ENCODE measurements around the gene ARID1B. TPM values are rescaled to one million over a fixed set of nuclear protein-coding genes. Genes with fewer than 3 reads are reported as not detected.
"Not testable (repeated sequence)": the region's sequence is repeated elsewhere in the genome, so short reads cannot be mapped to it uniquely, and the experiment has no call there.

Gene ARID1B
- total RNA-seq, 6 experiments from 2014 or later = 23.2 to 35.3 (median 30.7) TPM

DNA sequence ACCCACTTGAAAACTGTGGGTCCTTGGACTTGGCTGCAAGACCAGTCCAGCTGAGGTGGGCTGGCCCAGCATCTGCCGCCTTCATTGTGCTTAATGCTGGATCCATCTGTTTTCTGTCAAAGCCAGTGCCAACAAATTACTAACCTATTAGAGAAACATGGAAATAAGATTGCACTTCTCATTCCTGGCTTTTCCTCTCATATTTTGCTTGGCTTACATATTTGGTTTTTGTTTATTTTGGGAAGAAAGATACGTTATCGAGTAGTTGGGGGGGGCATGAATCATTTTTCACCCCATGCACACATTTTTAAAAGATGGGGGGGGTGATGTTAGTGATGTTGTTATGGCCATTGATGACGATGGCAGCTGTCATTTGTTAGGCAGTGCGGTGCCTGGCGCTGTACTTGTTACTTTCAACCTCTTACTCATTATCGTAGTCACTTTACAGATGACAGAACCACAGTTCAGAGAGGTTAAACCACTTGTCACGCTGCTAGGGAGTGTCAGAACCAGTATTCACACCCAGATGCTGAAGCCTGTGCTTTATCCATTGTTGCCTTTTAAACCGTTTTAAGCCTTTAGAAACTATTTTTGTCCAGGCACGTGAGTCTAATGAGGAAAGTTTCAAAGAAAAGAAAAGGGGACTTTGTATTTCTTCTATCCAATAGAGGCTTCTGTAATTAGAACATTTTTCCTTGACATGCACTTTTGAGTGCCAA, 366.2 kb downstream of the ARID1B start:
- no peak overlapping the region for H3K27ac ChIP-seq

DNA sequence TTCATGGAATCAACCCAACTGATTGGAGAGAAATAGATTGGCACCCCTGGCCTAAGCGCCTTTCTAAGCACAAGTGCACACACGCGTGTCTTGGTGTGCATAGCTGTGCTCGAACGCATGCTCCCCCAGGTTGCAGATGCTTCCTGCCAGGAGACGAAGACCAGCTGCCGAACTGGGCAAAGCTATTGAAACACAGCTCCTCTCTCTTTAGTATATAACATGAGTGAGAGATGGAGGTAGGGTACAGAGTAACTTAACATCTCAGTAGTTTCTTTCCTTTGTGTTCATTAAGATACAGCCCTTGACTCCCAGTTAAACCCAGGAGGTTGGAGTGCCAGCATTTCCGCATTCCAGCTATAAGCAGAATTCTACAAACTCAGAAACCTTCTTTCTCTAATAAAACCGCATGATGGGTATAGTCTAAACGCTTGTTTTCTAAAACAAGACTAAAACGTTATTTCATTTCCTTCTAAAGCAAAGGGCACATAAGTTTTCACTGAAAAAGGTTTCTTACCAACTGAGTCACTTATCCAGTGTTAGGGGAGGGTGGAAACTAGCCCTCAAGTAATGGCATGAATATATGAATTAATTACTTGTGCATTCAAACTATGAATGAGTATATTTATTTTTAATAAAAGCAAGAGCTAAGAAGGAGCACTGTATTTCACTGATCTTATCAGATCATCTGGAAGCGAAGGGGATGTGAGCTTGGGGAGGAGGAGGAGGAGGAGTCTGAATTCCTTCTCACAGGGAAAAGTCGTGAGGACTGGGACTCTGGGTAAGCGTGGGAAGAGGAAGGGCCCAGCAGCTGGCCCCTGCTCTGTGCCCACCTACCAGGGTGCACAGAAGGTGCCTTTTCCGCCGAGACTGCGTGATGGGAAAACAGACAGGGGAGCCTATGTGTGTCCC, 367.0 kb downstream of the ARID1B start:
- H3K9me3 ChIP-seq = no peaks in the 10 kb centered on the region
- no peak for ATAC-seq
- H3K27me3 ChIP-seq = no peaks in the 10 kb centered on the region
- TF ChIP-seq, protein P1, sequence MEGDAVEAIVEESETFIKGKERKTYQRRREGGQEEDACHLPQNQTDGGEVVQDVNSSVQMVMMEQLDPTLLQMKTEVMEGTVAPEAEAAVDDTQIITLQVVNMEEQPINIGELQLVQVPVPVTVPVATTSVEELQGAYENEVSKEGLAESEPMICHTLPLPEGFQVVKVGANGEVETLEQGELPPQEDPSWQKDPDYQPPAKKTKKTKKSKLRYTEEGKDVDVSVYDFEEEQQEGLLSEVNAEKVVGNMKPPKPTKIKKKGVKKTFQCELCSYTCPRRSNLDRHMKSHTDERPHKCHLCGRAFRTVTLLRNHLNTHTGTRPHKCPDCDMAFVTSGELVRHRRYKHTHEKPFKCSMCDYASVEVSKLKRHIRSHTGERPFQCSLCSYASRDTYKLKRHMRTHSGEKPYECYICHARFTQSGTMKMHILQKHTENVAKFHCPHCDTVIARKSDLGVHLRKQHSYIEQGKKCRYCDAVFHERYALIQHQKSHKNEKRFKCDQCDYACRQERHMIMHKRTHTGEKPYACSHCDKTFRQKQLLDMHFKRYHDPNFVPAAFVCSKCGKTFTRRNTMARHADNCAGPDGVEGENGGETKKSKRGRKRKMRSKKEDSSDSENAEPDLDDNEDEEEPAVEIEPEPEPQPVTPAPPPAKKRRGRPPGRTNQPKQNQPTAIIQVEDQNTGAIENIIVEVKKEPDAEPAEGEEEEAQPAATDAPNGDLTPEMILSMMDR (IDR thresholded peaks at IDR 0.05) = no peak
- no peak for TF ChIP-seq POLR2A (IDR thresholded peaks at IDR 0.05)
- H3K27ac ChIP-seq = no peak overlapping the region
- DNase-seq = no peak
- H3K4me3 ChIP-seq = no peak overlapping the region
- WGBS (ENCODE audit: insufficient coverage, low coverage, low lambda C conversion rate, missing lambda C conversion rate) = 86% methylated on average over 15 of the region's 17 CpGs
- intact Hi-C loops (cut with DNase I) = no loop called here
- no peaks in the 10 kb centered on the region for H3K4me1 ChIP-seq
- peaks cover 0 to 14% (median 0%) of the 10 kb centered on the region in 4 donors for H3K36me3 ChIP-seq

More for the DNA sequence above, 366.2 kb downstream of the ARID1B start:
- DNase-seq (no peak), ATAC-seq (peak in 1 of 4 donors; percentile 16)
- Histone ChIP-seq H3K4me3 (no peak overlapping the region), H3K9me3 (no peaks in the 10 kb centered on the region), H3K27me3 (no peaks in the 10 kb centered on the region), H3K4me1 (no peaks in the 10 kb centered on the region), H3K36me3 (peaks cover 0 to 8% (median 0%) of the 10 kb centered on the region in 4 donors)
- intact Hi-C loops (cut with DNase I) = no loop called here
- TF ChIP-seq, protein P1 (IDR thresholded peaks at IDR 0.05) = no peak
- no peak for TF ChIP-seq POLR2A (IDR thresholded peaks at IDR 0.05)
- WGBS (ENCODE audit: insufficient coverage, low coverage, low lambda C conversion rate, missing lambda C conversion rate) = 81% methylated on average over 6 of the region's 10 CpGs

DNA sequence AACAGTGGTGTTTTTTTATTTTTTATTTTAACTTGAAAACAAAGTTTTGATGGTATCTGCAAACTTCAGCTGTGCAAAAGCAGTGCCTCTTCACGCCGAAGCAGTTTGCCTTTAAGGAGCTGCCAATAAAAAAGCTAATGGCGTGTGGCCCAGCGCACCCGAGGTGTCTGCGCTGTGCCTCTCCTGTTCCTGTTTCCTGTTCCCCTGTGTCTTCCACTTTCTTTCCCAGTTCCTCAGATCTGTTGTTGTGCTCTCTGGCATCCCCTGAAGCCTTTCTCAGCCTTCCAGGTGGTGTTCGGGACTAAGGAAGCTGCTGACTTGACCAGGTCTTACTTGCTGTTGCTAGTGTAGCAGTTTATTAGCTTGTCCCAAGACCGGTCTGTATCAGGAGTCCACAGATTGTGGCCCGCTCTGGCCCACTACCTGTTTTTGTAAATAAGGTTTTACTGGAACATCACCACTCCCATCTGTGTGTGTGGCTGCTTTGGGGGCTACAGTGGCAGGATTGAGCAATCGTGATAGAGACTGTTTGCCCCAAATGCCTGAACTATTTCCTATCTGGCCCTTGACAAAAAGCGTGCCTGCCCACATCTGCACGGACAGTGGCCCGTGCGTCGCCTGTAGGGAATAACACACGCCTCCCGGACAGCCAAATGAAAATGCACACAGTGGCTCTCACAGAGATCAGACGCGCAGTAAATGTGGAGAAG, 367.8 kb downstream of the ARID1B start:
- Histone ChIP-seq H3K27me3 (no peaks in the 10 kb centered on the region), H3K4me1 (no peaks in the 10 kb centered on the region), H3K27ac (no peak overlapping the region), H3K9me3 (no peaks in the 10 kb centered on the region), H3K36me3 (peaks cover 0 to 15% (median 0%) of the 10 kb centered on the region in 4 donors), H3K4me3 (no peak overlapping the region)
- TF ChIP-seq POLR2A (IDR thresholded peaks at IDR 0.05) = no peak
- TF ChIP-seq, protein P1 (IDR thresholded peaks at IDR 0.05) = no peak
- no peak for DNase-seq
- peak in 1 of 4 donors; percentile 12 for ATAC-seq
- 73% methylated on average over 12 of the region's 19 CpGs for WGBS (ENCODE audit: insufficient coverage, low coverage, low lambda C conversion rate, missing lambda C conversion rate)
- intact Hi-C loops (cut with DNase I) = no loop called here

DNA sequence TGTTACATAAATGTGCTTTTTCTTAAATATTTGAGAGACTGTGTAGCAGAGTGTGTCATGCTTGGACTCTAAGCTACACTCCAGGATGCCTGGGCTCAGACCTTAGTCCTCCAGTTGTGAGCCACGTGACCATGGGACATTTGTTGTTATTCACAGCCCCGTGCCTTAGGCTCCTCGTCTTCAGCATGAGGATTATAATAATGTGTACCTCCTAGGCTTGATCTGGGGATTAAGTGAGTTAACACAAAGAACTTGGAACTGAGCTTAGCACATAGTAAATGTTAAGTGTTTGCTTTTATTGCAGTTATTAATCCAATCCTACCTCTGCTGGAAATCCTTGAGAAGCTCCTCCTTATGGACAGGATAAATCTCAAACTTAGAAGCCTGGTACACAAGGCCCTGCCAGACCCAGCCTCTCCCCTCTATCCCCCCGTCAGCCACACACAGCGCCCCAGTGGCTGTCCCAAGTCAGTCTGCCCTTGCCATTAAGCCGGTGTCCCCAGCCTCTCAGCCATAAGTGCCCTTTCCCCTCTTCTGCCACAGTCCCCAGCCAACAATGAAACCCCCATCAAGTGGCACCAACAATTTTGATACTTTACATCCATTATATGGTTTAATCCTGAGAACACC, 368.6 kb downstream of the ARID1B start:
- no peak for DNase-seq
- intact Hi-C loops (cut with DNase I) = no loop called here
- 100% methylated on average over 5 of the region's 6 CpGs for WGBS (ENCODE audit: insufficient coverage, low coverage, low lambda C conversion rate, missing lambda C conversion rate)
- peaks cover 0 to 11% (median 0%) of the 10 kb centered on the region in 4 donors for H3K36me3 ChIP-seq
- no peak overlapping the region for H3K4me3 ChIP-seq
- no peaks in the 10 kb centered on the region for H3K27me3 ChIP-seq
- no peak overlapping the region for H3K27ac ChIP-seq
- TF ChIP-seq, protein P1 (IDR thresholded peaks at IDR 0.05) = no peak
- TF ChIP-seq POLR2A (IDR thresholded peaks at IDR 0.05) = no peak
- no peaks in the 10 kb centered on the region for H3K4me1 ChIP-seq
- H3K9me3 ChIP-seq = no peaks in the 10 kb centered on the region
- ATAC-seq = peak in 2 of 4 donors; percentile 10 to 33

DNA sequence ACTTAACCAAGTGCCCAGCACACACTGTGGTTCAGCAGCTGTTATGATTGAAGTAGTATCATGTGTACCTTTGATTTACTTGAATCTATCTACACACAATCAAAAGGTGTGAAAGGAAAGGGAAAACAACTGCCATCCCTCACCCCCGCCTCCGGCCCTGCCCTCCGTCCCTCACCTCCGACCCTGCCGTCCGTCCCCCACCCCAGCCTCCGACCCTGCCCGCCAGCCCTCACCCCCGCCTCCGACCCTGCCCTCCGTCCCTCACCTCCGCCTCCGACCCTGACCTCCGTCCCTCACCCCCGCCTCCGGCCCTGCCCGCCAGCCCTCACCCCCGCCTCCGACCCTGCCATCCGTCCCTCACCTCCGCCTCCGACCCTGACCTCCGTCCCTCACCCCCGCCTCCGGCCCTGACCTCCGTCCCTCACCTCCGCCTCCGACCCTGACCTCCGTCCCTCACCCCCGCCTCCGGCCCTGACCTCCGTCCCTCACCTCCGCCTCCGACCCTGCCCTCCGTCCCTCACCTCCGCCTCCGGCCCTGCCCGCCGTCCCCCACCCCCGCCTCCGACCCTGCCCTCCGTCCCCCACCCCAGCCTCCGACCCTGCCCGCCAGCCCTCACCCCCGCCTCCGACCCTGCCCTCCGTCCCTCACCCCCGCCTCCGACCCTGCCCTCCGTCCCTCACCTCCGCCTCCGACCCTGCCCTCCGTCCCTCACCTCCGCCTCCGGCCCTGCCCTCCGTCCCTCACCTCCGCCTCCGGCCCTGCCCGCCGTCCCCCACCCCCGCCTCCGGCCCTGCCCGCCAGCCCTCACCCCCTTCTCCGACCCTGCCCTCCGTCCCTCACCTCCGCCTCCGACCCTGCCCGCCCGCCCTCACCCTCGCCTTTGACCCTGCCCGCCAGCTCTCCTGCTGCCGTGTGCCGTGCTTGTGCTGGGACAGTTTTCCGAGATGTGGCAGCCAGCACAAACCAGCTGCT, 370.2 kb downstream of the ARID1B start:
- intact Hi-C loops (cut with DNase I); H3K4me1 ChIP-seq; H3K27ac ChIP-seq; H3K27me3 ChIP-seq; ATAC-seq; H3K36me3 ChIP-seq; H3K4me3 ChIP-seq; DNase-seq; H3K9me3 ChIP-seq: not testable (repeated sequence)
- WGBS (ENCODE audit: insufficient coverage, low coverage, low lambda C conversion rate, missing lambda C conversion rate) = 94% methylated on average over 66 of the region's 74 CpGs
